Hepatocyte (in vitro differentiated cells): Measurements from ENCODE around the gene TXN2. TPM values are rescaled to one million over a fixed set of nuclear protein-coding genes. Genes with fewer than 3 reads are reported as not detected.
A peak's percentile ranks its signal among the peaks of the same experiment; 100 is the strongest.

ENCODE experiments used
- DNase-seq: peaks from one replicate; pipeline ENCODE4 v3.0.0-alpha.2; 2016; ENCODE audit warnings: low spot score
- H2AFZ ChIP-seq: fragments of 200-600 bp; sonication (generic); 2 replicates; pipeline ENCODE4 v1.6.0; 2016; ENCODE audit warnings: antibody characterized with exemption, mild to moderate bottlenecking
- H3K27ac ChIP-seq: fragments of 200-600 bp; sonication (generic); 2 replicates; pipeline ENCODE4 v1.5.1; 2016; ENCODE audit warnings: mild to moderate bottlenecking
- H3K27me3 ChIP-seq: fragments of 200-600 bp; sonication (generic); 2 replicates; pipeline ENCODE4 v1.6.1; 2016
- H3K36me3 ChIP-seq: fragments of 200-600 bp; sonication (generic); replicated peaks from 2 replicates; pipeline ENCODE4 v1.5.1; 2016; ENCODE audit warnings: low read depth; ENCODE audit not compliant: insufficient read depth
- H3K4me1 ChIP-seq: fragments of 200-600 bp; sonication (generic); 2 replicates; pipeline ENCODE4 v1.5.1; 2016; ENCODE audit warnings: mild to moderate bottlenecking, moderate library complexity; ENCODE audit not compliant: insufficient read depth
- H3K4me2 ChIP-seq: fragments of 200-600 bp; sonication (generic); 2 replicates; pipeline ENCODE4 v1.6.0; 2016
- H3K4me3 ChIP-seq: fragments of 200-600 bp; sonication (generic); 2 replicates; pipeline ENCODE4 v1.5.1; 2016; ENCODE audit warnings: mild to moderate bottlenecking
- H3K79me2 ChIP-seq: fragments of 200-600 bp; sonication (generic); 2 replicates; pipeline ENCODE4 v1.6.0; 2017; ENCODE audit warnings: mild to moderate bottlenecking
- H3K9me2 ChIP-seq: fragments of 200-600 bp; sonication (generic); replicated peaks from 2 replicates; pipeline ENCODE4 v1.6.0; 2017; ENCODE audit warnings: mild to moderate bottlenecking; ENCODE audit not compliant: insufficient read depth
- H3K9me3 ChIP-seq: fragments of 200-600 bp; sonication (generic); 2 replicates; pipeline ENCODE4 v1.5.1; 2016; ENCODE audit warnings: low read depth, mild to moderate bottlenecking
- H4K20me1 ChIP-seq: fragments of 200-600 bp; sonication (generic); 2 replicates; pipeline ENCODE4 v1.6.0; 2016; ENCODE audit warnings: mild to moderate bottlenecking; ENCODE audit not compliant: insufficient read depth, poor library complexity, severe bottlenecking
- EZH2 ChIP-seq: fragments of 200-600 bp; sonication (generic); IDR thresholded peaks from 2 replicates; pipeline ENCODE4 v1.6.1; 2016; ENCODE audit warnings: antibody characterized with exemption, mild to moderate bottlenecking, borderline replicate concordance
- EZH2phosphoT487 ChIP-seq: fragments of 200-600 bp; sonication (generic); IDR thresholded peaks from one replicate; pipeline ENCODE4 v1.6.1; 2018; ENCODE audit warnings: antibody characterized with exemption, mild to moderate bottlenecking, low read depth, moderate library complexity; ENCODE audit not compliant: unreplicated experiment, severe bottlenecking
- WGBS: methylation state at CpG from one replicate; pipeline ENCODE4 v1.1.6; 2016; ENCODE audit warnings: low lambda C conversion rate; ENCODE audit errors: missing lambda C conversion rate; 5-methylcytosine and 5-hydroxymethylcytosine counted together
- polyA plus RNA-seq: library from polyadenylated mRNA; unstranded; fragments of >200 nt; fragmentation: Nextera tagmentation; extraction: Ambion mirVana; gene quantifications from 2 replicates; pipeline ENCODE4 v1.2.1, GENCODE V29; 2016
- total RNA-seq: library from RNA; depleted of rRNA; stranded (reverse); fragments of >200 nt; gene quantifications from 2 replicates; pipeline ENCODE4 v1.2.3, GENCODE V29; 2014
- TF ChIP-seq, protein P1 (sequence below): fragments of 200-600 bp; sonication (generic); IDR thresholded peaks from 2 replicates; pipeline ENCODE4 v1.5.1; 2016; ENCODE audit warnings: antibody characterized with exemption, mild to moderate bottlenecking; ENCODE audit not compliant: poor library complexity

Gene TXN2
- total and polyA plus RNA-seq, 2 experiments from 2014 or later = 42.6 to 129 TPM

DNA sequence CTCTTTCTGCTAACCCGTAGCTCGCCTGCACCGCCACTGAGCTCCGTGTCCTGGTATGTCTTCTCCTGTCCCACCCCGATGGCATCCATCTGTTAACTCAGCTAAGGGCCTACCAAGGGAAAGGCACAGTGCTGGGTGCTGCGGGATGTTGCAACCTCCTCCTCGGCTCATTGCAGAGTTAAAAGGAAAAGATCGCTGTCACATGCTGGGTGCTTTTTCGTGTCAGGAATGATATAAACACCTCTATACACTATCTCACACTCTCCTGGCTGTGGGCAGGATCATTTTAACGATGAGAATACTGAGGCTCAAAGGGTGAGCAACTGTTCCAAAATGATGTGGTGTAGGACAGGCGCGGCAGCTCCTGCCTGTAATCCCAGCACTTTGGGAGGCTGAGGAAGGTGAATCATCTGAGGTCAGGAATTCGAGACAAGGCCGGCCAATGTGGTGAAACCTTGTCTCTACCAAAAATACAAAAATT, 10.1 kb downstream of the TXN2 start:
- DNase-seq = no peak

DNA sequence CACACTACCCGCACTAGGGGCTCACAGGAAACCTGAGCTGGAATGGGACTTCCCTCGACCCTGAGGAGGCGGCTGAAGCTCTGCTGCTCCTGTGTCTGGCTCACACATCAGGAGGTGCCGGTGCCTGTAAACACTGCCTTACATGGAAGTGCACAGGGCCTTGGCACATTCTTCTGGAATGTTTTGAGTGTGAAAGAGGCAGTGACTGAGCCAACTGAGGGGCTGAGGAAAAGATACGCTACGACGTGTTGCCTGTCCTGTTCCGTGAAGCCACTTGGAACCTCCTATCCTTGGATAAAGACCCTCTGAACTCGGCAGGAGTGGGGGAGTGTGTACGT, 10.5 kb downstream of the TXN2 start:
- Histone ChIP-seq H3K79me2 (no peaks in the 10 kb centered on the region), H2AFZ (no peak overlapping the region), H3K27ac (no peak overlapping the region), H3K9me2 (no peaks in the 10 kb centered on the region), H3K4me3 (no peak overlapping the region), H3K9me3 (no peaks in the 10 kb centered on the region), H4K20me1 (no peaks in the 10 kb centered on the region), H3K36me3 (no peaks in the 10 kb centered on the region), H3K4me1 (peaks cover 7% of the 10 kb centered on the region), H3K27me3 (no peaks in the 10 kb centered on the region), H3K4me2 (no peak overlapping the region)
- no peak for TF ChIP-seq EZH2
- TF ChIP-seq, protein P1, sequence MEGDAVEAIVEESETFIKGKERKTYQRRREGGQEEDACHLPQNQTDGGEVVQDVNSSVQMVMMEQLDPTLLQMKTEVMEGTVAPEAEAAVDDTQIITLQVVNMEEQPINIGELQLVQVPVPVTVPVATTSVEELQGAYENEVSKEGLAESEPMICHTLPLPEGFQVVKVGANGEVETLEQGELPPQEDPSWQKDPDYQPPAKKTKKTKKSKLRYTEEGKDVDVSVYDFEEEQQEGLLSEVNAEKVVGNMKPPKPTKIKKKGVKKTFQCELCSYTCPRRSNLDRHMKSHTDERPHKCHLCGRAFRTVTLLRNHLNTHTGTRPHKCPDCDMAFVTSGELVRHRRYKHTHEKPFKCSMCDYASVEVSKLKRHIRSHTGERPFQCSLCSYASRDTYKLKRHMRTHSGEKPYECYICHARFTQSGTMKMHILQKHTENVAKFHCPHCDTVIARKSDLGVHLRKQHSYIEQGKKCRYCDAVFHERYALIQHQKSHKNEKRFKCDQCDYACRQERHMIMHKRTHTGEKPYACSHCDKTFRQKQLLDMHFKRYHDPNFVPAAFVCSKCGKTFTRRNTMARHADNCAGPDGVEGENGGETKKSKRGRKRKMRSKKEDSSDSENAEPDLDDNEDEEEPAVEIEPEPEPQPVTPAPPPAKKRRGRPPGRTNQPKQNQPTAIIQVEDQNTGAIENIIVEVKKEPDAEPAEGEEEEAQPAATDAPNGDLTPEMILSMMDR = no peak
- TF ChIP-seq EZH2phosphoT487 = no peak
- WGBS = 88% methylated on average over 10 of the region's 10 CpGs
- no peak for DNase-seq

More for the DNA sequence above, 10.1 kb downstream of the TXN2 start:
- no peak overlapping the region for H3K4me2 ChIP-seq
- no peaks in the 10 kb centered on the region for H4K20me1 ChIP-seq
- no peaks in the 10 kb centered on the region for H3K27me3 ChIP-seq
- 88% methylated on average over 14 of the region's 14 CpGs for WGBS
- no peaks in the 10 kb centered on the region for H3K9me2 ChIP-seq
- H3K79me2 ChIP-seq = no peaks in the 10 kb centered on the region
- no peak overlapping the region for H2AFZ ChIP-seq
- H3K36me3 ChIP-seq = no peaks in the 10 kb centered on the region
- no peak overlapping the region for H3K4me3 ChIP-seq
- H3K27ac ChIP-seq = no peak overlapping the region
- TF ChIP-seq, protein P1 = no peak
- TF ChIP-seq EZH2 (no peak), EZH2phosphoT487 (no peak)
- no peaks in the 10 kb centered on the region for H3K9me3 ChIP-seq
- H3K4me1 ChIP-seq = peaks cover 7% of the 10 kb centered on the region

DNA sequence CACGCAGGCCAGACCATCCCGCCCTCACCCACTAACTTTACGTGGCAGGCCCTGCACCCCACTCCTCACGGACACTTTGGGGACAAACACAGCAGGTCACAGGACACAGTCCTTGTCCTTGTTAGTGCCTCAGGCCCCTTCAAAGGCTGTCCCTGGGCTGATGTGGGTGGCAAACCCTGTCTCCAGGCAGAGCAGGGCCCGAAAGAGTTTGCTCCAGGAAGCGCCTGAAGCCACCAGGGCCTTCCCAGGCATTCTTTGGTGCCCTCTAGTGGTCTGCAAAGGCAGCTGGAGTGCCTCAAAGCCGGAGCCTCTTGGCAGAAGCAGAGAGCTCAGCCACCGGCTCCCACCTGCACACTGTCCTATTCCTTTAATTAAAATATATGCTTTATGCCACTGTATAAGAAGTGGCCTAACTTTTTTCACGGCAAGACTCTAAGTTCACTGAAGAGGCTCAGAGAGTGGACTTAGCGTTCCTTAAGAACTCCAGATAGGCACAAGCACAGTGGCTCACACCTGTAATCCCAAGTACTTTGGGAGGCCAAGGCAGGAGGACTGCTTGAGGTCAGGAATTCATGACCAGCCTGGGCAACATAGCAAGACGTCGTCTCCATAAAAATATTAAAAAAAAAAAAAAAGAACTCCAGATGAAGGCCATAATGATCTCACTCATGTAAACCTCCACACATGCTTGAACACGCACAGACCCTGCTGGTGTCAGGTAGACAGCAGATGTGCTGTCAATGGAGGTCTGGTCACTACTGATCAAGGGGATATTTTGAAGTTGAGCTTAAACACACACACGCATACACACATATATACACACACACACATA, 11.1 kb downstream of the TXN2 start:
- H3K9me3 ChIP-seq = no peaks in the 10 kb centered on the region
- H3K4me3 ChIP-seq = no peak overlapping the region
- H3K9me2 ChIP-seq = no peaks in the 10 kb centered on the region
- no peak overlapping the region for H2AFZ ChIP-seq
- peak; percentile 91 for DNase-seq
- no peaks in the 10 kb centered on the region for H3K36me3 ChIP-seq
- no peak overlapping the region for H3K4me2 ChIP-seq
- H3K27me3 ChIP-seq = no peaks in the 10 kb centered on the region
- TF ChIP-seq, protein P1 = peak; percentile 89
- TF ChIP-seq EZH2 = no peak
- H3K79me2 ChIP-seq = no peaks in the 10 kb centered on the region
- WGBS = 49% methylated on average over 14 of the region's 14 CpGs
- H4K20me1 ChIP-seq = no peaks in the 10 kb centered on the region
- H3K4me1 ChIP-seq = peaks cover 13% of the 10 kb centered on the region
- H3K27ac ChIP-seq = peak overlapping the region; percentile 60
